Ishikawa (cell line): ENCODE results near the gene CRABP2.

Experiments used
- CEBPB ChIP-seq: IDR thresholded peaks from 2 replicates; pipeline ENCODE4 v1.6.1; 2012
- CREB1 ChIP-seq: IDR thresholded peaks from 2 replicates; pipeline ENCODE4 v1.6.1; 2012; ENCODE audit warnings: low read depth
- EGR1 ChIP-seq: IDR thresholded peaks from 2 replicates; pipeline ENCODE4 v1.6.1; 2012
- EP300 ChIP-seq: IDR thresholded peaks from 2 replicates; pipeline ENCODE4 v1.6.1; 2012; ENCODE audit warnings: borderline replicate concordance
- MAX ChIP-seq: IDR thresholded peaks from 2 replicates; pipeline ENCODE4 v1.6.1; 2012
- TAF1 ChIP-seq: IDR thresholded peaks from 2 replicates; pipeline ENCODE4 v1.6.1; 2012; ENCODE audit warnings: low read depth, mild to moderate bottlenecking
- YY1 ChIP-seq: IDR thresholded peaks from 2 replicates; pipeline ENCODE4 v1.6.1; 2012; ENCODE audit warnings: low read depth

GRCh38 chr1:156655904-156656516 lies 49.4 kb downstream of the CRABP2 start:
- TF ChIP-seq MAX, result no peak
- TF ChIP-seq YY1, result no peak
- no peak for TF ChIP-seq EGR1
- no peak for TF ChIP-seq CEBPB
- TF ChIP-seq CREB1, result no peak
- TF ChIP-seq TAF1, result no peak
- TF ChIP-seq EP300, result no peak
